IMR-90 (cell line): ENCODE results near the gene SLC35F3. TPM values are rescaled to one million over a fixed set of nuclear protein-coding genes. Genes with fewer than 3 reads are reported as not detected.

ENCODE experiments used
- ATAC-seq: fragments of 200-7000 bp; cut with Tn5 transposase; 2 replicates; pipeline ENCODE4 v1.9.1; 2020; ENCODE audit warnings: low read depth, mild to moderate bottlenecking, moderate library complexity
- BruUV-seq: library from RNA; stranded (reverse); fragments of 400-500 nt; replicated peaks from 2 replicates; lab custom pipeline; 2021; lab: Mats Ljungman, UMichigan
- CTCF ChIA-PET: fragments of 300-600 bp; formaldehyde crosslinking; extraction: SDS; loops from one replicate; lab custom pipeline; 2021; ENCODE audit warnings: antibody characterized with exemption; lab: Yijun Ruan, JAX
- POLR2A ChIA-PET: fragments of 300-600 bp; sonication (Branson Sonifier 250); formaldehyde crosslinking; loops from one replicate; lab custom pipeline; 2022; ENCODE audit warnings: antibody characterized with exemption; ENCODE audit not compliant: unreplicated experiment; lab: Charles Lee
- DNase-seq: peaks from one replicate; pipeline ENCODE4 v3.0.0; 2013
- H2AFZ ChIP-seq: replicated peaks from 2 replicates; pipeline ENCODE3; 2013; ENCODE audit warnings: low read length, mild to moderate bottlenecking; ENCODE audit not compliant: poor library complexity
- H2AK5ac ChIP-seq: 2 replicates; pipeline ENCODE4 v1.6.1; 2013; ENCODE audit warnings: low read depth, low read length, inconsistent platforms
- H2AK9ac ChIP-seq: replicated peaks from 2 replicates; pipeline ENCODE3; 2013; ENCODE audit warnings: mild to moderate bottlenecking, low read depth, low read length, moderate library complexity; ENCODE audit not compliant: poor library complexity
- H2BK120ac ChIP-seq: 2 replicates; pipeline ENCODE4 v1.6.1; 2013; ENCODE audit warnings: low read depth, low read length, inconsistent platforms
- H2BK15ac ChIP-seq: 3 replicates; pipeline ENCODE4 v1.6.1; 2013; ENCODE audit warnings: low read depth, low read length, inconsistent platforms
- H2BK20ac ChIP-seq: 2 replicates; pipeline ENCODE4 v1.6.1; 2013; ENCODE audit warnings: low read depth, mild to moderate bottlenecking, inconsistent platforms, low read length, moderate library complexity
- H2BK5ac ChIP-seq: 2 replicates; pipeline ENCODE4 v1.6.1; 2013; ENCODE audit warnings: mild to moderate bottlenecking, low read depth, low read length, inconsistent platforms; ENCODE audit not compliant: poor library complexity, severe bottlenecking
- H3K14ac ChIP-seq: replicated peaks from 2 replicates; pipeline ENCODE4 v1.6.1; 2013; ENCODE audit warnings: low read depth, low read length, inconsistent platforms
- H3K18ac ChIP-seq: 2 replicates; pipeline ENCODE4 v1.6.1; 2013; ENCODE audit warnings: low read depth, low read length, control low read depth
- H3K23ac ChIP-seq: 2 replicates; pipeline ENCODE4 v1.6.1; 2013; ENCODE audit warnings: low read depth, low read length, inconsistent platforms
- H3K27ac ChIP-seq: 2 replicates; pipeline ENCODE4 v1.5.1; 2013; ENCODE audit warnings: mild to moderate bottlenecking, control low read depth, low read length; ENCODE audit not compliant: insufficient read depth
- H3K27me3 ChIP-seq: 2 replicates; pipeline ENCODE4 v1.6.1; 2013; ENCODE audit warnings: low read length; ENCODE audit not compliant: control insufficient read depth, insufficient read depth
- H3K36me3 ChIP-seq: 2 replicates; pipeline ENCODE4 v1.6.1; 2013; ENCODE audit warnings: low read length, mixed read lengths; ENCODE audit not compliant: control insufficient read depth, insufficient read depth
- H3K4ac ChIP-seq: 2 replicates; pipeline ENCODE4 v1.6.1; 2013; ENCODE audit warnings: low read depth, low read length, inconsistent platforms
- H3K4me1 ChIP-seq: 2 replicates; pipeline ENCODE4 v1.6.1; 2013; ENCODE audit warnings: low read length, mixed read lengths; ENCODE audit not compliant: control insufficient read depth, insufficient read depth
- H3K4me2 ChIP-seq: 2 replicates; pipeline ENCODE4 v1.6.1; 2013; ENCODE audit warnings: low read depth, mild to moderate bottlenecking, control low read depth, low read length, moderate library complexity
- H3K4me3 ChIP-seq: 2 replicates; pipeline ENCODE4 v1.5.1; 2013; ENCODE audit warnings: low read depth, mild to moderate bottlenecking, control low read depth, low read length, moderate library complexity; ENCODE audit not compliant: insufficient read depth
- H3K56ac ChIP-seq: 2 replicates; pipeline ENCODE4 v1.6.1; 2013; ENCODE audit warnings: low read length, inconsistent platforms; ENCODE audit not compliant: insufficient read depth; ENCODE audit errors: extremely low read depth
- H3K79me1 ChIP-seq, 2 experiments: 2 replicates each; pipeline ENCODE4 v1.6.1; 2013; ENCODE audit warnings: low read length in 2 of 2, inconsistent platforms in 1 of 2, low read depth in 1 of 2
- H3K9ac ChIP-seq: 2 replicates; pipeline ENCODE4 v1.6.1; 2013; ENCODE audit warnings: low read depth, low read length, control low read depth
- H3K9me1 ChIP-seq: 2 replicates; pipeline ENCODE4 v1.6.1; 2013; ENCODE audit warnings: low read length, inconsistent platforms; ENCODE audit not compliant: insufficient read depth
- H3K9me3 ChIP-seq: 2 replicates; pipeline ENCODE4 v1.6.1; 2013; ENCODE audit warnings: low read length; ENCODE audit not compliant: control insufficient read depth, insufficient read depth
- H4K20me1 ChIP-seq: 2 replicates; pipeline ENCODE4 v1.6.1; 2013; ENCODE audit warnings: low read length, inconsistent platforms; ENCODE audit not compliant: insufficient read depth
- H4K5ac ChIP-seq: 2 replicates; pipeline ENCODE4 v1.6.1; 2013; ENCODE audit warnings: mild to moderate bottlenecking, low read depth, low read length, control low read depth
- H4K8ac ChIP-seq, 2 experiments: 2 replicates each; pipeline ENCODE4 v1.6.1; 2013; ENCODE audit warnings: low read depth in 2 of 2, low read length in 2 of 2, control low read depth in 1 of 2, inconsistent platforms in 1 of 2
- H4K91ac ChIP-seq: 2 replicates; pipeline ENCODE4 v1.6.1; 2013; ENCODE audit warnings: low read depth, low read length, inconsistent platforms; ENCODE audit not compliant: insufficient read depth
- BHLHE40 ChIP-seq: fragments of 150-350 bp; IDR thresholded peaks from 2 replicates; pipeline ENCODE4 v1.6.1; 2016; ENCODE audit warnings: mild to moderate bottlenecking, low read depth, low read length
- CEBPB ChIP-seq: IDR thresholded peaks from 2 replicates; pipeline ENCODE4 v1.6.1; 2012; ENCODE audit warnings: low read depth, low read length, improper control_type of control experiment
- CHD1 ChIP-seq: IDR thresholded peaks from 2 replicates; pipeline ENCODE4 v1.6.1; 2012; ENCODE audit warnings: low read depth, low read length, improper control_type of control experiment
- CTCF ChIP-seq: conservative IDR thresholded peaks from 2 replicates; pipeline ENCODE4 v1.5.1; 2012; ENCODE audit warnings: mild to moderate bottlenecking, low read depth, low read length, improper control_type of control experiment
- FOS ChIP-seq: fragments of 150-350 bp; IDR thresholded peaks from 2 replicates; pipeline ENCODE4 v1.6.1; 2016; ENCODE audit warnings: low read depth, low read length
- MAFK ChIP-seq: IDR thresholded peaks from 2 replicates; pipeline ENCODE4 v1.6.1; 2012; ENCODE audit warnings: low read depth, low read length, improper control_type of control experiment
- MXI1 ChIP-seq: IDR thresholded peaks from 2 replicates; pipeline ENCODE4 v1.6.1; 2012; ENCODE audit warnings: low read depth, mild to moderate bottlenecking, low read length, moderate library complexity, borderline replicate concordance
- NFE2L2 ChIP-seq: fragments of 150-350 bp; IDR thresholded peaks from 2 replicates; pipeline ENCODE4 v1.6.1; 2016; ENCODE audit warnings: low read depth, mild to moderate bottlenecking, low read length
- RFX5 ChIP-seq: IDR thresholded peaks from 2 replicates; pipeline ENCODE4 v1.8.0; 2012; ENCODE audit warnings: low read depth, mild to moderate bottlenecking, low read length, moderate library complexity
- SMC3 ChIP-seq: fragments of 150-350 bp; IDR thresholded peaks from 2 replicates; pipeline ENCODE4 v1.6.1; 2016; ENCODE audit warnings: low read depth, mild to moderate bottlenecking, antibody characterized with exemption, low read length, moderate library complexity
- USF2 ChIP-seq: fragments of 150-350 bp; IDR thresholded peaks from 2 replicates; pipeline ENCODE4 v1.6.1; 2017; ENCODE audit warnings: mild to moderate bottlenecking, antibody characterized with exemption, low read length, low read depth
- WGBS, 2 experiments: methylation state at CpG; one replicate each; pipeline versions ENCODE4 v1.1.5 to v1.1.7; 2013; ENCODE audit warnings: missing lambda C conversion rate in 2 of 2; ENCODE audit not compliant: insufficient read length in 1 of 2; ENCODE audit errors: extremely low coverage in 2 of 2; 5-methylcytosine and 5-hydroxymethylcytosine counted together
- dilution Hi-C: fragments of 300-500 bp; cut with HindIII; formaldehyde crosslinking; loops from one replicate; pipeline ENCODE4 v1.14.3; 2018; ENCODE audit warnings: low sequenced_read_pairs; ENCODE audit not compliant: unreplicated experiment
- in situ Hi-C: fragments of 300-500 bp; cut with MboI; formaldehyde crosslinking; loops from 3 replicates; pipeline ENCODE4 v1.14.3; 2019; ENCODE audit warnings: low sequenced_read_pairs, inconsistent platforms, mixed read lengths
- intact Hi-C: fragments of 100-400 bp; cut with micrococcal nuclease; formaldehyde crosslinking; loops from 2 replicates; pipeline ENCODE4 v1.10.0; 2022
- polyA plus RNA-seq, 3 experiments: library from polyadenylated mRNA; depleted of rRNA; stranded (reverse); fragments of >200 nt; gene quantifications; 2 replicates each; pipeline ENCODE4 v1.2.3, GENCODE V29; 2012; ENCODE audit warnings: low replicate concordance in 1 of 3
- total RNA-seq: library from RNA; depleted of rRNA; stranded (reverse); fragments of >200 nt; gene quantifications from 2 replicates; pipeline ENCODE4 v1.2.3, GENCODE V29; 2012
- TF ChIP-seq, protein P1 (sequence below): fragments of 150-350 bp; IDR thresholded peaks from 2 replicates; pipeline ENCODE4 v1.6.1; 2016; ENCODE audit warnings: low read depth, mild to moderate bottlenecking, low read length, moderate library complexity, borderline replicate concordance

SLC35F3 gene
- total and polyA plus RNA-seq, 2 of the 4 experiments (the other 2 are of a cell fraction) = under 0.01 to 0.17 TPM

GRCh38 chr1:233873666-233874065 is 30.8 kb upstream of the SLC35F3 start:
- dilution Hi-C loops (no loop called here), intact Hi-C loops (no loop called here)

More at GRCh38 chr1:233873666-233874065, 30.8 kb upstream of the SLC35F3 start:
- H3K4me1 ChIP-seq = no peaks in the 10 kb centered on the region
- TF ChIP-seq NFE2L2 = no peak
- TF ChIP-seq USF2 = no peak
- no peak for TF ChIP-seq RFX5
- TF ChIP-seq FOS = no peak
- TF ChIP-seq CEBPB = no peak
- TF ChIP-seq MAFK = no peak
- no peak for TF ChIP-seq CHD1
- no peak for TF ChIP-seq BHLHE40
- TF ChIP-seq, protein P1, sequence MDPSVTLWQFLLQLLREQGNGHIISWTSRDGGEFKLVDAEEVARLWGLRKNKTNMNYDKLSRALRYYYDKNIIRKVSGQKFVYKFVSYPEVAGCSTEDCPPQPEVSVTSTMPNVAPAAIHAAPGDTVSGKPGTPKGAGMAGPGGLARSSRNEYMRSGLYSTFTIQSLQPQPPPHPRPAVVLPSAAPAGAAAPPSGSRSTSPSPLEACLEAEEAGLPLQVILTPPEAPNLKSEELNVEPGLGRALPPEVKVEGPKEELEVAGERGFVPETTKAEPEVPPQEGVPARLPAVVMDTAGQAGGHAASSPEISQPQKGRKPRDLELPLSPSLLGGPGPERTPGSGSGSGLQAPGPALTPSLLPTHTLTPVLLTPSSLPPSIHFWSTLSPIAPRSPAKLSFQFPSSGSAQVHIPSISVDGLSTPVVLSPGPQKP = no peak
- no peak for TF ChIP-seq MXI1
- TF ChIP-seq SMC3 = no peak
- no peak for TF ChIP-seq CTCF
- POLR2A ChIA-PET = no interaction called here
- H3K79me1 ChIP-seq = no peaks in the 10 kb centered on the region
- no peak overlapping the region for H4K8ac ChIP-seq
- no peak for DNase-seq
- H3K14ac ChIP-seq = no peak overlapping the region
- no peak overlapping the region for H2BK5ac ChIP-seq
- no peak overlapping the region for H2AK9ac ChIP-seq
- CTCF ChIA-PET = no interaction called here
- no peak overlapping the region for H3K4me2 ChIP-seq
- H3K36me3 ChIP-seq = no peaks in the 10 kb centered on the region
- peaks cover 9% of the 10 kb centered on the region; the same call in 1 of the 2 replicates for H3K9me3 ChIP-seq
- H4K91ac ChIP-seq = no peak overlapping the region
- H4K5ac ChIP-seq = no peak overlapping the region
- H3K4me3 ChIP-seq = no peak overlapping the region
- H2BK15ac ChIP-seq = no peak overlapping the region
- H3K23ac ChIP-seq = no peak overlapping the region
- no peak overlapping the region for H3K9ac ChIP-seq
- ATAC-seq = no peak
- WGBS, 2 experiments = no CpG with 5 or more reads among the region's 4 CpGs
- in situ Hi-C loops = no loop called here
- no peak overlapping the region for H2AK5ac ChIP-seq
- no TSS peak for BruUV-seq
- no peak overlapping the region for H3K4ac ChIP-seq
- H3K18ac ChIP-seq = no peak overlapping the region
- no peak overlapping the region for H3K27ac ChIP-seq
- H4K20me1 ChIP-seq = no peaks in the 10 kb centered on the region
- H2BK120ac ChIP-seq = no peak overlapping the region
- no peak overlapping the region for H2AFZ ChIP-seq
- no peak overlapping the region for H3K56ac ChIP-seq
- no peaks in the 10 kb centered on the region for H3K9me1 ChIP-seq
- H3K27me3 ChIP-seq = no peaks in the 10 kb centered on the region
- no peak overlapping the region for H2BK20ac ChIP-seq
